Psoas muscle (tissue), 8 donors: ENCODE data around the gene CAPN12. TPM values are rescaled to one million over a fixed set of nuclear protein-coding genes. Genes with fewer than 3 reads are reported as not detected.

Experiments
- ATAC-seq, 4 donors: fragments of 200-7000 bp; cut with Tn5 transposase; one replicate each; pipeline ENCODE4 v1.9.1; 2020; ENCODE audit warnings: moderate library complexity in 3 of 4, mild to moderate bottlenecking in 2 of 4
- DNase-seq, 2 donors: peaks; one replicate each; pipeline ENCODE4 v3.0.0-alpha.2; 2020
- H3K27ac ChIP-seq: fragments of 200-600 bp; one replicate; pipeline ENCODE4 v1.8.0; 2022
- H3K27me3 ChIP-seq, 3 donors: fragments of 200-600 bp in 1 of 3; one replicate each; pipeline versions ENCODE4 v1.6.1 to v1.8.0; 2013 to 2022; ENCODE audit warnings: low read length in 2 of 3, mild to moderate bottlenecking in 2 of 3, moderate library complexity in 1 of 3; ENCODE audit not compliant: insufficient read depth in 3 of 3
- H3K36me3 ChIP-seq, 2 donors: fragments of 200-600 bp in 1 of 2; one replicate each; pipeline versions ENCODE4 v1.6.1 to v1.8.0; 2013 to 2022; ENCODE audit warnings: low read depth in 1 of 2, mild to moderate bottlenecking in 1 of 2, moderate library complexity in 1 of 2; ENCODE audit not compliant: insufficient read depth in 1 of 2
- H3K4me1 ChIP-seq: fragments of 200-600 bp; one replicate; pipeline ENCODE4 v1.8.0; 2022
- H3K4me3 ChIP-seq: fragments of 200-600 bp; one replicate; pipeline ENCODE4 v1.8.0; 2022; ENCODE audit warnings: mild to moderate bottlenecking
- H3K9me3 ChIP-seq: fragments of 200-600 bp; one replicate; pipeline ENCODE4 v1.8.0; 2022
- CTCF ChIP-seq: fragments of 200-600 bp; IDR thresholded peaks from one replicate; pipeline ENCODE4 v1.8.0; 2022; ENCODE audit warnings: antibody characterized with exemption
- WGBS, 3 donors: extraction: QIAGEN DNeasy Blood & Tissue Kit; methylation state at CpG; one replicate each; pipeline versions ENCODE4 v1.1.6 to v1.1.7; 2013; 5-methylcytosine and 5-hydroxymethylcytosine counted together
- intact Hi-C, 2 donors: fragments of 100-400 bp; cut with DNase I; formaldehyde crosslinking; loops; one replicate each; pipeline versions ENCODE4 v1.11.0 to v1.14.2; 2022
- polyA plus RNA-seq, 3 donors: library from polyadenylated mRNA; stranded (reverse); fragments of 200-250 nt; gene quantifications; one replicate each; pipeline ENCODE4 v1.2.3, GENCODE V29; 2013
- total RNA-seq, 4 donors: library from RNA; stranded (reverse); fragmentation: NEBNext Ultra II Directional in 2 of 4; extraction: Animal tissue kit (Norgen Biotek cat#: 25700) in 2 of 4; gene quantifications; one replicate each; pipeline versions ENCODE4 v1.2.1 to v1.2.4, GENCODE V29; 2021 to 2023
- donor health status: healthy with polysubstance abuse.
- donor health status: DM: no; HTN: no; CAD: no; lungs with moderate emphysema.
- donor health status: Bipolar disorder and iron deficiency.
- donor health status: healthy.
- donor health status: DM: yes; HTN: yes; CAD: no.
- donor health status: DM: no; HTN: no; CAD: no.
- donor health status: DM: no; HTN: no; CAD: no.
- donor health status: DM: yes; HTN: yes; CAD: no.

The CAPN12 gene
- total and polyA plus RNA-seq, 7 donors: 0.27 to 0.64 (median 0.35) TPM

GRCh38 chr19:38712161-38712748, 32.0 kb downstream of the CAPN12 start:
- Histone ChIP-seq H3K27ac (peak overlapping the region; percentile 80), H3K4me1 (peaks cover 83% of the 10 kb centered on the region), H3K27me3 (no peaks in the 10 kb centered on the region), H3K9me3 (no peaks in the 10 kb centered on the region), H3K4me3 (peak overlapping the region; percentile 6), H3K36me3 (peaks cover 5 to 82% of the 10 kb centered on the region in 2 donors)
- TF ChIP-seq CTCF: no peak
- intact Hi-C loops: no loop called here
- 48 to 66% (median 51%) methylated on average over 15 of the region's 15 CpGs for WGBS, 3 donors
- no peak for DNase-seq
- ATAC-seq: peak in 1 of 4 donors; percentile 12

GRCh38 chr19:38711726-38712153, 32.5 kb downstream of the CAPN12 start:
- no peak for TF ChIP-seq CTCF
- Histone ChIP-seq H3K36me3 (peaks cover 5 to 82% of the 10 kb centered on the region in 2 donors), H3K9me3 (no peaks in the 10 kb centered on the region), H3K4me1 (peaks cover 88% of the 10 kb centered on the region), H3K27ac (peak overlapping the region; percentile 80), H3K27me3 (no peaks in the 10 kb centered on the region), H3K4me3 (no peak overlapping the region)
- DNase-seq (peak; percentile 57 to 71), ATAC-seq (peak; percentile 24 to 56 (median 45))
- intact Hi-C loops: no loop called here
- WGBS, 3 donors: 17 to 29% (median 17%) methylated on average over 12 of the region's 12 CpGs

- ATAC-seq (peak in 3 of 4 donors; percentile 23 to 28 (median 24)), DNase-seq (peak; percentile 60 to 80)
- Histone ChIP-seq H3K36me3 (peaks cover 5 to 82% of the 10 kb centered on the region in 2 donors), H3K9me3 (no peaks in the 10 kb centered on the region), H3K4me1 (peaks cover 92% of the 10 kb centered on the region), H3K4me3 (no peak overlapping the region), H3K27me3 (no peaks in the 10 kb centered on the region), H3K27ac (peak overlapping the region; percentile 80)
- intact Hi-C loops: no loop called here
- WGBS, 3 donors: 39 to 56% (median 39%) methylated on average over 25 of the region's 25 CpGs
- no peak for TF ChIP-seq CTCF
Measured at GRCh38 chr19:38710928-38711725, 33.1 kb downstream of the CAPN12 start.

GRCh38 chr19:38710416-38710702, 33.9 kb downstream of the CAPN12 start:
- intact Hi-C loops: no loop called here
- Histone ChIP-seq H3K36me3 (peaks cover 5 to 83% of the 10 kb centered on the region in 2 donors), H3K4me1 (peaks cover 90% of the 10 kb centered on the region), H3K27ac (peak overlapping the region; percentile 80), H3K9me3 (no peaks in the 10 kb centered on the region), H3K27me3 (no peaks in the 10 kb centered on the region), H3K4me3 (no peak overlapping the region)
- DNase-seq (no peak), ATAC-seq (no peak)
- TF ChIP-seq CTCF: no peak
- WGBS, 3 donors: 71 to 82% (median 73%) methylated on average over 2 of the region's 2 CpGs
